Inflammatory macrophage treated with lipopolysaccharide for 4 hours (primary cell): ENCODE measurements around the gene NCAM1.

Experiments
- DNase-seq: peaks from one replicate; pipeline ENCODE4 v3.0.0-alpha.2; 2020

NCAM1 gene

GRCh38 chr11:113234888-113235287 lies 273.7 kb downstream of the NCAM1 start:
- no peak for DNase-seq

- DNase-seq: no peak
These were observed 276.0 kb downstream of the NCAM1 start for GRCh38 chr11:113237261-113237660.

GRCh38 chr11:113238721-113239120 lies 277.5 kb downstream of the NCAM1 start:
- DNase-seq: no peak

GRCh38 chr11:113240389-113240788 lies 279.2 kb downstream of the NCAM1 start:
- no peak for DNase-seq

- no peak for DNase-seq
These were observed 279.8 kb downstream of the NCAM1 start for GRCh38 chr11:113240790-113241635.

GRCh38 chr11:113241636-113242054 lies 280.4 kb downstream of the NCAM1 start:
- DNase-seq: no peak

- DNase-seq: no peak
These were observed 280.8 kb downstream of the NCAM1 start for GRCh38 chr11:113242060-113242459.

GRCh38 chr11:113242767-113243397 lies 281.7 kb downstream of the NCAM1 start:
- peak; percentile 4 for DNase-seq

GRCh38 chr11:113243696-113244095 lies 282.5 kb downstream of the NCAM1 start:
- DNase-seq: no peak

- DNase-seq: no peak
These were observed 284.0 kb downstream of the NCAM1 start for GRCh38 chr11:113245216-113245615.

- no peak for DNase-seq
These were observed 286.0 kb downstream of the NCAM1 start for GRCh38 chr11:113247221-113247620.

GRCh38 chr11:113247966-113248365 lies 286.7 kb downstream of the NCAM1 start:
- no peak for DNase-seq

- DNase-seq: peak; percentile 13
These were observed 287.7 kb downstream of the NCAM1 start for GRCh38 chr11:113248702-113249490.

GRCh38 chr11:113249491-113249763 lies 288.2 kb downstream of the NCAM1 start:
- peak; percentile 20 for DNase-seq

- DNase-seq: no peak
These were observed 288.6 kb downstream of the NCAM1 start for GRCh38 chr11:113249786-113250185.

- DNase-seq: peak; percentile 2
These were observed 290.1 kb downstream of the NCAM1 start for GRCh38 chr11:113251281-113251680.

GRCh38 chr11:113253406-113253805 lies 292.2 kb downstream of the NCAM1 start:
- DNase-seq: no peak

- DNase-seq: no peak
These were observed 293.9 kb downstream of the NCAM1 start for GRCh38 chr11:113255096-113255495.

- DNase-seq: no peak
These were observed 294.5 kb downstream of the NCAM1 start for GRCh38 chr11:113255741-113256140.

GRCh38 chr11:113256431-113257202 lies 295.4 kb downstream of the NCAM1 start:
- DNase-seq: peak; percentile 20

- DNase-seq: no peak
These were observed 298.8 kb downstream of the NCAM1 start for GRCh38 chr11:113260096-113260425.

- DNase-seq: no peak
These were observed 299.3 kb downstream of the NCAM1 start for GRCh38 chr11:113260541-113260940.
